OCI-LY7 (cell line): ENCODE measurements around the gene APLP2. TPM values are rescaled to one million over a fixed set of nuclear protein-coding genes. Genes with fewer than 3 reads are reported as not detected.
A peak's percentile ranks its signal among the peaks of the same experiment; 100 is the strongest.

Experiments used
- BruUV-seq: library from RNA; stranded (reverse); fragments of 400-500 nt; replicated peaks from 2 replicates; lab custom pipeline; 2021; lab: Mats Ljungman, UMichigan
- CTCF ChIA-PET: fragments of 300-600 bp; sonication (Branson Sonifier 250); formaldehyde crosslinking; loops from one replicate; lab custom pipeline; 2022; ENCODE audit warnings: antibody characterized with exemption; ENCODE audit not compliant: unreplicated experiment; lab: Charles Lee
- POLR2A ChIA-PET: fragments of 300-600 bp; sonication (Branson Sonifier 250); formaldehyde crosslinking; loops from one replicate; lab custom pipeline; 2022; ENCODE audit warnings: antibody characterized with exemption; lab: Charles Lee
- DNase-seq: peaks from one replicate; pipeline ENCODE4 v3.0.0-alpha.2; 2015; ENCODE audit warnings: low spot score
- H2AFZ ChIP-seq: fragments of 200-600 bp; sonication (generic), shearing (Covaris generic); 2 replicates; pipeline ENCODE4 v1.6.1; 2014; ENCODE audit warnings: mild to moderate bottlenecking, antibody characterized with exemption, low read length, moderate library complexity
- H3K27ac ChIP-seq: fragments of 200-600 bp; sonication (generic); 2 replicates; pipeline ENCODE4 v1.5.1; 2014; ENCODE audit warnings: mixed run types, low read depth, mild to moderate bottlenecking, moderate library complexity, low read length, inconsistent platforms; ENCODE audit not compliant: poor library complexity, severe bottlenecking
- H3K36me3 ChIP-seq: fragments of 200-600 bp; sonication (generic); 2 replicates; pipeline ENCODE4 v1.6.1; 2014; ENCODE audit warnings: mild to moderate bottlenecking, antibody characterized with exemption, low read length, moderate library complexity, mixed read lengths; ENCODE audit not compliant: insufficient read depth
- H3K4me1 ChIP-seq: fragments of 200-600 bp; sonication (generic); 2 replicates; pipeline ENCODE4 v1.5.1; 2014; ENCODE audit warnings: mild to moderate bottlenecking, low read length; ENCODE audit not compliant: insufficient read depth, poor library complexity, severe bottlenecking
- H3K4me2 ChIP-seq: fragments of 200-600 bp; sonication (generic); 2 replicates; pipeline ENCODE4 v1.6.1; 2014; ENCODE audit warnings: mild to moderate bottlenecking, low read length
- H3K4me3 ChIP-seq: fragments of 200-600 bp; sonication (generic); 2 replicates; pipeline ENCODE4 v1.5.1; 2014; ENCODE audit warnings: mild to moderate bottlenecking, low read depth, low read length; ENCODE audit not compliant: poor library complexity, severe bottlenecking
- H3K79me2 ChIP-seq: fragments of 200-600 bp; sonication (generic); 2 replicates; pipeline ENCODE4 v1.6.1; 2016; ENCODE audit warnings: low read depth, mild to moderate bottlenecking, low read length, moderate library complexity, mixed read lengths; ENCODE audit not compliant: insufficient read depth
- H3K9me2 ChIP-seq: fragments of 200-600 bp; sonication (generic); 2 replicates; pipeline ENCODE4 v1.6.1; 2016; ENCODE audit warnings: mild to moderate bottlenecking, low read length, mixed read lengths; ENCODE audit not compliant: insufficient read depth
- H3K9me3 ChIP-seq: fragments of 200-600 bp; sonication (generic); 2 replicates; pipeline ENCODE4 v1.6.1; 2014; ENCODE audit warnings: mild to moderate bottlenecking, mixed run types, low read length, mixed read lengths
- H4K20me1 ChIP-seq: fragments of 200-600 bp; sonication (generic); 2 replicates; pipeline ENCODE4 v1.6.1; 2014; ENCODE audit warnings: mild to moderate bottlenecking, antibody characterized with exemption, low read length, moderate library complexity, mixed read lengths; ENCODE audit not compliant: insufficient read depth
- CTCF ChIP-seq: fragments of 200-600 bp; sonication (generic); conservative IDR thresholded peaks from 2 replicates; pipeline ENCODE4 v1.5.1; 2014; ENCODE audit warnings: mild to moderate bottlenecking, antibody characterized with exemption, low read length, moderate library complexity, mixed read lengths
- EZH2phosphoT487 ChIP-seq: fragments of 200-600 bp; sonication (generic); IDR thresholded peaks from 2 replicates; pipeline ENCODE4 v1.6.1; 2018; ENCODE audit warnings: low read depth, borderline replicate concordance, mild to moderate bottlenecking, mixed run types, antibody characterized with exemption, low read length, moderate library complexity, mixed read lengths
- intact Hi-C: fragments of 100-400 bp; cut with micrococcal nuclease; formaldehyde crosslinking; loops from one replicate; pipeline ENCODE4 v1.10.0; 2022; ENCODE audit not compliant: unreplicated experiment
- total RNA-seq, 2 experiments: library from RNA; depleted of rRNA in 1 of 2; stranded (reverse); fragments of >200 nt in 1 of 2; shearing (Covaris generic) in 1 of 2; gene quantifications; 2 replicates each; pipeline ENCODE4 v1.2.3, GENCODE V29; 2014 to 2022

The APLP2 gene
- total RNA-seq, 2 experiments from 2014 or later: 147 to 284 TPM

GRCh38 chr11:130092661-130093060 is 23.0 kb downstream of the APLP2 start:
- no TSS peak for BruUV-seq
- CTCF ChIA-PET: no interaction called here
- H3K9me2 ChIP-seq: no peaks in the 10 kb centered on the region
- H3K4me2 ChIP-seq: no peak overlapping the region
- H3K9me3 ChIP-seq: no peaks in the 10 kb centered on the region
- H3K27ac ChIP-seq: no peak overlapping the region
- POLR2A ChIA-PET: no interaction called here
- H3K36me3 ChIP-seq: peaks cover 30% of the 10 kb centered on the region
- H2AFZ ChIP-seq: no peak overlapping the region
- peaks cover 20% of the 10 kb centered on the region; the same call in 1 of the 2 replicates for H4K20me1 ChIP-seq
- TF ChIP-seq EZH2phosphoT487 (no peak), CTCF (no peak)
- H3K4me1 ChIP-seq: peaks cover 28% of the 10 kb centered on the region
- no peak overlapping the region for H3K4me3 ChIP-seq
- peaks cover 71% of the 10 kb centered on the region for H3K79me2 ChIP-seq
- DNase-seq: peak; percentile 30
- intact Hi-C loops: no loop called here

GRCh38 chr11:130094614-130095013 is 24.9 kb downstream of the APLP2 start:
- no peak overlapping the region for H3K4me2 ChIP-seq
- POLR2A ChIA-PET: no interaction called here
- CTCF ChIA-PET: no interaction called here

More at GRCh38 chr11:130094614-130095013, 24.9 kb downstream of the APLP2 start:
- Histone ChIP-seq H3K79me2 (peaks cover 70% of the 10 kb centered on the region), H3K4me1 (peaks cover 35% of the 10 kb centered on the region), H3K9me3 (no peaks in the 10 kb centered on the region), H3K36me3 (peaks cover 16% of the 10 kb centered on the region), H3K9me2 (no peaks in the 10 kb centered on the region), H4K20me1 (peaks cover 24% of the 10 kb centered on the region; the same call in 1 of the 2 replicates), H2AFZ (no peak overlapping the region), H3K27ac (no peak overlapping the region), H3K4me3 (no peak overlapping the region)
- no peak for DNase-seq
- TF ChIP-seq EZH2phosphoT487 (no peak), CTCF (no peak)
- BruUV-seq: no TSS peak
- intact Hi-C loops: no loop called here
